DLD1 (cell line): Measurements from ENCODE around the gene BLOC1S3.

Source experiments
- in situ Hi-C: cut with HindIII; loops from 2 replicates; pipeline ENCODE4 v1.10.0; 2017; ENCODE audit warnings: low sequenced_read_pairs

Gene BLOC1S3

DNA sequence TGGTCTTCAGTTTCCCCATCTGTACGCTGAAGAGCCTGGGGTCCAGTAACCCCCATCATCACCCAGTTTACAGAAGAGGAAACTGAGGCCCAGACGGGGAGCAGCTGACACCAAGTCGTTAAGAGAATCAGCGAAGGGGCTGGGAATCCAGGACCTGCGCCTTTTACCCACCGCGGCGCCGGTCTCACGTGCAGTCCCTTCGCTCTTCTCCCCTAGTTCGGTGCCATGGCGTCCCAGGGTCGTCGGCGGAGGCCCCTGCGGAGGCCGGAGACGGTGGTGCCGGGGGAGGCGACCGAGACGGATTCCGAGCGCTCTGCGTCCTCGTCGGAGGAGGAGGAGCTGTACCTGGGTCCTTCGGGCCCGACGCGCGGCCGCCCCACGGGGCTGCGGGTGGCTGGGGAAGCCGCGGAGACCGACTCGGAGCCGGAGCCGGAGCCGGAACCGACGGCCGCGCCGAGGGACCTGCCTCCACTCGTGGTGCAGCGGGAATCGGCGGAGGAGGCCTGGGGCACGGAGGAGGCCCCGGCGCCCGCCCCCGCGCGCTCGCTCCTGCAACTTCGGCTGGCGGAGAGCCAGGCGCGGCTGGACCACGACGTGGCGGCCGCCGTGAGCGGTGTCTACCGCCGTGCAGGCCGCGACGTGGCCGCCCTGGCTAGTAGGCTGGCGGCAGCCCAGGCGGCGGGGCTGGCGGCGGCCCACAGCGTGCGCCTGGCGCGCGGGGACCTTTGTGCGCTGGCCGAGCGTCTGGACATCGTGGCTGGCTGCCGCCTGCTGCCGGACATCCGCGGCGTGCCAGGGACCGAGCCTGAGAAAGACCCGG lies 698 bp downstream of the BLOC1S3 start:
- in situ Hi-C loops: no loop called here

DNA sequence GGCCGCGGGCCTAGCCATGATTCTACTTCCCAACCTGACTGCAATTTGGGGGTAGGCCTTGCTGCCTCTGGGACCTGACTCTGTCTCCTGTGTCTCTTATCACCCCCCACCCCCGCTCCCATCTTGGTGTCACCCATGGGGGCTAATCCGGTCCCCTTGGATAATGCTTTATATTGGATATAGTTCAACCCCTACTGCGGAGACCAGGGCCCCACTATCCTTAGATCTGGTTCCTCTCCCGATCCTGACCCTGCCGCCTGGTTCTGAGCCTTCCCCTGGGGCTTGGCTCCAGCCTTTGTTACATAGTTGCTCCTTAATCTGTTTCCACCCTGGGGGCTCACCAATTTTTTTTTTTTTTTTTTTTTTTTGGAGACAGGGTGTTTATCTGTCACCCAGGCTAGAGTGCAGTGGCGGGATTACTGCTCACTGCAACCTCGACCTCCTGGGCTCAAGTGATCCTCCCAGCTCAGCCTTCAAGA lies 1.3 kb downstream of the BLOC1S3 start:
- in situ Hi-C loops: no loop called here

DNA sequence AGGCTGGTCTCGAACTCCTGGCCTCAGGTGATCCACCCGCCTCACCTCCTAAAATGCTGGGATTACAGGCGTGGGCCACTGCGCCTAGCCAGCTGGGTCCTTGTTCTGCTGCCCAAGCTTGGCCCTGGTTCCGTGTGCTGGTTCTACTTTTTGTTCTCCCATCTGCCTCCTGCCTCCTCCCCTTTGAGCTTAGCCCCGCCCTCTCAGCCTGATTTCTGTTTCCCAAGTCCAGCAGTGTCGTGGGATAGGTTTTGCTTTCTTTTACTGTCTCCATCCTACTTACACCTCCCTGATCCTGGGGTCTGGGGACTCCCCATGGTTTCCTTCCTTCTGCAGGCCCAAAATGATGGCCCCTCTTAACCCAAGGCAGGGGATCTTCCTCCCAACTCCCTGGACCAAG lies 2.4 kb downstream of the BLOC1S3 start:
- in situ Hi-C loops: no loop called here

DNA sequence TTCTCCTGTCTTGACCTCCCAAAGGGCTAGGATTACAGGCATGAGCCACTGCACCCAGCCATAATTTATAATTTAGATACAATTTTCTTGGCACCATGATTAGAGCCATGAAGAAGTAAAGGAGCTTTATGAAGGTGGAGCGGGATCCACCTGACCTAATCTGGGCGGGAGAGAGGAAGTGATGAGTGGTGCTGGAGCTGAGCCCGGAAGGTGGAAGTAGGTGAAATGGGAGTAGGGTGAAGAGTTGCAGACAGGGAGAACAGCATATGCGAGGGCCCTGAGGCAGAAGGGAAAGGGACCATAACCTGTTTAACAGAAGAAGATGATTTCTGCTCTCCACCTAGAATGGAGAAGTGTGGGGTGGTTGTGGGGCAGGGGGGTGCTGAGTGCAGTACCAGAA lies 4.2 kb downstream of the BLOC1S3 start:
- in situ Hi-C loops: no loop called here

DNA sequence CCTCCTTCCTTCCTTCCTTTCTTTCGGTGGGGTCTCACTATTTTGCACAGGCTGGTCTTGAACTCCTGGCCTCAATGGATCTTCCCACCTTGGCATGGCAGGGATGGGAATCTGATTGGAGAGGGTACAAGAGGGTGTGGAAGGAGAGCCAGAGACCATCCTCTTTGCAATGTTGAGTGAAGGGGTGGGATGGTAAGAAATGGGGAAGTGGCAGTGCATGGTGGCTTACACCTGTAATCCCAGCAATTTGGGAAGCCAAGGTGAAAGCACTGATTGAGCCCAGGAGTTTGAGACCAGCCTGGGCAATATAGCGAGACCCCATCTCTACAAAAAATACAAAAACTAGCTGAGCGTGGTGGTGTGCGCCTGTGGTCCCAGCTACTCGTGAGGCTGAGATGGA lies 5.5 kb downstream of the BLOC1S3 start:
- in situ Hi-C loops: no loop called here

DNA sequence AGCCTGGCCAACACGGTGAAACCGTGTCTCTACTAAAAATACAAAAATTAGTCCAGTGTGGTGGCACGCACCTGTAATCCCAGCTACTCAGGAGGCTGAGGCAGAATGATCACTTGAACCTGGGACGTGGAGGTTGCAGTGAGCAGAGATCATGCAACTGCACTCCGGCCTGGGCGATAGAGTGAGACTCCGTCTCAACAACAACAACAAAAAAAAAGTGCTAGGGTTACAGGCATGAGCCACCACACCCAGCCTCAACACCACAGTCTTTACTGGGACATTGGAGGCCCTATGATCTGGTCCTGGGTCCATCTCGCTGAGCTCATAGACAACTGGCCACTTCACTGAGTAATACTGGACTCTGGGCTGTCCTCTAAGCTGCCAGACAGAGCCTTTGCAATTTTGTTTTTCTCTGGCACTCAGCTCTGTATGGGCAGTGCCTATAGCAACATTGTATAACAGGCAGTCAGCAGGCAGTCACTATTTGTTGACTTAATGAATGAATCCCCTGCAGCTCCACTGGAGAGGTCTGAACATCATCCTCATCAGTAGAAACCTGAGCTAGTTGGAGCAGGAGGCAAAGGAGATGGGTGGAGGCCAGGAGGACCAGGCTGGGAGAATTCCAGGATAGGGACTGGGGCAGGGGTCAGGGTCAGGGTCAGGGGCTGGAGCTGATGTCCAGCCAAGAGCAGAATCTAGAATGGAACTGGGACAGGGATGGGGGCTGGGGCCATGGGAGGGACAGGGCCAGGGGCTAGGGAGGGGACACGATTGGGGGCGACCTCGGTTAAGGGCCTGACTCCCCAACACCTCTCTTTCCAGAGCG lies 8.1 kb downstream of the BLOC1S3 start:
- in situ Hi-C loops: no loop called here

DNA sequence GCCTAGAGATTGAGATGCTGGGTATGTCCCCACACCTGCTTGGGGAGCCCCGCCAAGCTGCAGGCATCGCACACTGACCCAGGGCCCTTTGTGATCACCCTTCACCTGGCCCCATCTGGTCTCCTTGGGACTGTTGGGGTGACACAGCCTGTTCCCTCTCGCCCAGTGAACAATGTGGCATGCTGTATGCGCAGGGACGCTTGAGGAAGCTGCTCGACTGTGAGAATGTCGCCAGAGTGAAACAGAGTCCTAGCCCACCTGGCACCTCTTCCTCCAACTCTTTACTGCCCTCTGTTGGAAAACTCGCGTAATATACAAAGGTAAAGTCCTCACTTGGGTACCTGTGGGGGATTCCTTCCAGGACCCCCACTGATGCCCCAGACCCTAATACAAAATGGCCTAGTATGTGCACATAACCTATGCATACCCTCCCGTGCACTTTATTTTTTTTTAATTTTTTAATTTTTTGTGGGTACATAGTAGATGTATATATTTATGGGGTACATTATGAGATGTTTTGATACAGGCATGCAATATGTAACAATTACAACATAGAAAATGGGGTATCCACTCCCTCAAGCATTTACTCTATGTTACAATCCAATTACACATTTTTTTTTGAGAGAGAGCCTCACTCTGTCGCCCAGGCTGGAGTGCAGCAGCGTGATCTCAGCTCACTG lies 9.0 kb downstream of the BLOC1S3 start:
- in situ Hi-C loops: no loop called here

DNA sequence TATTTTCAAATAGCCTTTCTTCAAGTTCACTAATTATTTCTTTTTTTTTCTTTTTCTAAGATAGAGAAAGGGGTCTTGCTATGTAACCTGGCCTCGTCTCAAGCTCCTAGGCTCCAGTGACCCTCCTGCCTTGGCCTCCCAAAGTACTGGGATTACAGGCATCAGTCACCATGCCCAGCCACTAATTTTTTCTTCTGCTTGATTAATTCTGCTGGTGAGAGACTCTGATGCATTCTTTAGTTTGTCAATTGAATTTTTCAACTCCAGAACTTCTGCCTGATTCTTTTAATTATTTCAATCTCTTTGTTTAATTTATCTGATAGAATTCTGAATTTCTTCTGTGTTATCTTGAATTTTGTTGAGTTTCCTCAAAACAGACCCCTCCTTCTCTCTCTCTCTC lies 11.4 kb downstream of the BLOC1S3 start:
- in situ Hi-C loops: no loop called here

DNA sequence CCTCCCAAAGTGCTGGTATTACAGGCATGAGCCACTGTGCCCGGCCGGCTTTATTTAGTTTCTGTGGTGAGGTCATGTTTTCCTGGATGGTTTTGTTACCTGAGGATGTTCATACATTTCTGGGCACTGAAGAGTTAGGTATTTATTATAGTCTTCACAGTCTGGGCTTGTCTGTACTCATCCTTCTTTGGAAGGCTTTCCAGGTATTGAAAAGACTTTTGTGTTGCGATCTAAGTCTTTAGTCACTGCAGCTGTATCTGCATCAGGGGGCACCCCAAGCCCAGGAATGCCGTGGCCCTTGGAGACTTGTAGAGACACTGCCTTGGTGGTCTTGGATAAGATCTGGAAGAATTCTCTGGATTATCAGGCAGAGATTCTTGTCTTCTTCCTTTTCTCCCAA lies 12.8 kb downstream of the BLOC1S3 start:
- in situ Hi-C loops: no loop called here

DNA sequence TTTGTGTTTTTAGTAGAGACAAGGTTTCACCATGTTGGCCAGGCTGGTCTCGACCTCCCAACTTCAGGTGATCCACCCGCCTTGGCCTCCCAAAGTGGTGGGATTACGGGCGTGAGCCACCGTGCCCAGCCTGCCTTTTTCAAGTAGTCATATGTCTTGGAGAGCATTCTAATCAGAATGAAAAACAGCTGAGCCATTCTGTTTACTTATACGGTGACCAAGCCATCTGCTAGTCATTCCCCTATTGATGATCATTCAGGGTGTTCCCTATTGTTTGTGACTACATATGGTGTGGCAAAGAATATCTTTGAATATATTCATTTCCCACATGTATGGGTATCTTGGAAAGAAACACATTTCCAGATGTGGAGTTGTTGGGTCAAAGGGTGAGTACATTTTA lies 17.2 kb downstream of the BLOC1S3 start:
- in situ Hi-C loops: no loop called here

DNA sequence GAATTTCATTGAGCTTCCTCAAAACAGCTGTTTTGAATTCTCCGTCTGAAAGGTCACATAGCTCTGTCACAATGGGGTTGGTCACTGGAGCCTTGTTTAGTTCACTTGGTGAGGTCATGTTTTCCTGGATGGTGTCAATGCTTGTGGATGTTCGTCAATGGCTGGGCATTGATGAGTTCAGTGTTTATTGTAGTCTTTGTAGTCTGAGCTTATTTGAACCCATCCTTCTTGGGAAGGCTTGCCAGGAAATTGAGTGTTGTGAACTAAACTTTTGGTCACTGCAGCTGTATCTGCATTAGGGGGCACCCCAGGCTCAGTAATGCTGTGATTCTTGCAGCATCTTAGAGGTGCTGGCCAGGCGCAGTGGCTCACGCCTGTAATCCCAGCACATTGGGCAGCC lies 22.0 kb downstream of the BLOC1S3 start:
- in situ Hi-C loops: no loop called here

DNA sequence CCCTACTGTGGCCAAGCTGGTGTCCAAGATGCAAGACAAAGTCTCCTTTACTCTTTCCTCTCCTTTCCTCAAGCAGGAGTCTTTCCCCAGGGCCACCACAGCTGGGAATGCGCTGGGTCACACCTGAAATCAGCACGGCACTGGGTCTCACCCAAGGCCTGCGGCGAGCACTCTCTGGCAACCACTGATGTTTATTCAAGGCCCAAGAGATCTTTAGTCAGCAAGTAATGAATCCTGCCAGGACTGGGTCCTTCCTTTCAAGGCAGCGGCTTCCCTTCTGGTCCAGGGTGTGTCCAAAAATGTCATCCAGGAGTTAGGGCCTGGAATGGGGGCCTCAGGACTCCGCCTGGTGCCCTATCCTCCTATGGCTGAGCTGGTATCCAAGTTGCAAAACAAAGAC lies 24.1 kb downstream of the BLOC1S3 start:
- in situ Hi-C loops: no loop called here

DNA sequence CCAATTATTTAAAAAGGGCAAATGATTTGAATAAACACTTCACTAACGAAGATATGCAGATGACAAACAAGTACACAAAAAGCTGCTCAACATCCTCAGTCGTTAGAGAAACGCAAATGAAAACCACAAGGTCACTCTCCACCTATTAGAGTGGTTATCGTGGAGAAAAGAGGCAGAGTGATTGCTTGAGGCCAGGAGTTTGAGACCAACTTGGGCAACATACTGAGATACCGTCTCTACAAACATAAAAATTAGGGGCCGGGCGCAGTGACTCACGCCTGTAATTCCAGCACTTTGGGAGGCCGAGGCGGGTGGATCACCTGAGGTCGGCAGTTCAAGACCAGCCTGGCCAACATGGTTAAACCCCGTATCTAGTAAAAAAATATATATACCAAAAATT lies 27.2 kb downstream of the BLOC1S3 start:
- in situ Hi-C loops: no loop called here

DNA sequence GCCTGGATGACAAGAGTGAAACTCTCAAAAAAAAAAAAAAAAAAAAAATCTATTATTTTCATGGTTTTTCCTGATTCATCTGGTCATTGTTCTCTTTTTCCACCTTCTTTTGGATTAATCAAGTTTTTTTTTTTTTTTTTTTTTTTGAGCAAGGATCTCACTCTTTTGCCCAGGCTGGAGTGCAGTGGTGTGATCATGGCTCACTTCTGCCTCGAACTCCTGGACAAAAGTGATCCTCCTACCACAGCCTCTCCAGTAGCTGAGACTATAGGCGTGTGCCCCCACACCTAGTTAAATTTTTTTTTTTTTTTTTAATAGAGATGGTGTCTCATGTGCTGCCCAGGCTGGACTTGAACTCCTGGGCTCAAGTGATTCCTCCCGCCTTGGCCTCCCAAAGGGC lies 27.7 kb downstream of the BLOC1S3 start:
- in situ Hi-C loops: no loop called here

DNA sequence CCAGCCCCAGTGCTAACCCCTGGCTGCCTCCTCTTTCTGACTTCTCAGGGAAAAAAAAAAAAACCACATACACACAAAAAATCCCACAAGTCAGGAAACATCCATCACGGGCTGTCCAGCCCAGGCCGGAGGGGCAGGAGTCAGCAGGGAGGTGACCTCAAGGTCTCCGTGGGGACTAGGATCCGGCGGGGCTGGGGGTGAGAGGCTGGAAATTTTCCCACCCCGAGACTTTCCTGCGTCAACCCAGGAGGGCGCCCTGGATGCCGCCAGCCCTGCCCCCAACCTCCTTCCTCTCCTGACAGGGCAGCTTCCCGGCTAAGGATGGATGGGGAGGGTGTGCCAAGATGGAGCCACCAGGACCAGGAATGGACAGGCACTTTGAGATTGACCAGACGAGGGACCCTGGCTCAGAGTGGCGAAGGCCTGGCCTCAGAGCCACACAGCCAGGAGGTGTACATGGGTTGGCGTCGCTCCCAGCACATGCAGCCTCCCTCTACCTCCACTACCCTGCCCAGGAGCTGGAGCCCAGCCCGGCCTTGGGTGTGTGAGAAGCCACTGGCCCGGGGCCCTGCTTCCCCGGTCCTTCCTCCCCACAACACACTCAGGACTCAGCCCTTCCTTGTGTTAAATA lies 33.3 kb downstream of the BLOC1S3 start:
- in situ Hi-C loops: no loop called here

DNA sequence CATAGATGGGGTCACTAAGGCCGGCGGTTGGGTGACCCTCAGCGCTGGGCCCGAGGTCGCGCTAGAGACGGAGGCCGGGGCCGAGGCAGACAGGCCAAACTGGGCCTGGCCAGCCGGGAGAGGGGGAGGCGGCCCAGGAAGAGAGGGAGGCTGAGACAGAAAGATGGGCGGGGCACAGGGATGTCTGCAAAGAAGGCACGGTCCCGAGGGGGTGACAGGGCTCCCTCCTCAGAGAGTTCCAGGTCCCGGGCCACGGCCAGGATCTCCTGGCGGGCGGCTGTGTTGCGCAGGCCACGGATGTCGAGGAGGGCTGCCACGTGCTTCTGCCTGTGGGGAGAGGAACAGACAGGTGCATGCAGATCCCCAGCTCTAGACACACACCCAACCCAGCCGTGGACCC lies 34.4 kb downstream of the BLOC1S3 start:
- in situ Hi-C loops: no loop called here

DNA sequence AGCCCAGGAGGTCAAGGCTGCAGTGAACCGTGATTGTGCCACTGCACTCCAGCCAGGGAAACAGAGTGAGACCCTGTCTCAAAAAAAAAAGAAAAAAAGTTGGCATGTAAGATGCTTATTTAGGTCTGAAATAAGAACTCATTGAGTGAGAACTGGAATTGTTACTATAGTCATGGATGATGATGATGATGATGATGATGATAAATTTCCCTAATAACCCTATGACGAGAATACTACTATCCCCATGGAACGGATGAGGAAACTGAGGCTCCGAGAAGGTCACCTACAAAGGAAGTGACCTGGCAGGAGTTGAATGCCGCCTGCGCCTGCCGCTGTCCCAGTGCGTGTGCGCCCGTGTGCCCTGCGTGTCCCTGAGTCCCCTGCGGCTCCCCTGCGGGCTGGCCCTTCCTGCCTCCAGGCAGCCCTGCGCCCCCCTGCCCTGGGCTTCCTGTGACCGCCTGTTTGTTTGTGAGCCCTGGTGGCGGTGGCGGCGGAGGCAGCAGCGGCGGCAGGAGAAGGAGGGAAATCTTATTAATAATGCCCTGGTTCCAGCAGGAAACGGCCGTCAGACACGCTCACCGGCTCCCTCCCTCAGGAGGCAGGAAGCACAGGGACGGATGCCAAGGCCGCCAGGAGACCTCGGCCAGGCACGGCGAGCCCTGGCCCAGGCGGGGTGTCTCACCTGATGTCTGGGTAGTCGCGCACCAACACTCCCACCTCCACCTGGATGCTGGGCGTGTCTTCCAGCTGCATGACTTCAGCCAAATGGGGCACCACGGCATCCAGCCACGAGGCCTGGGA lies 37.0 kb downstream of the BLOC1S3 start:
- in situ Hi-C loops: no loop called here

DNA sequence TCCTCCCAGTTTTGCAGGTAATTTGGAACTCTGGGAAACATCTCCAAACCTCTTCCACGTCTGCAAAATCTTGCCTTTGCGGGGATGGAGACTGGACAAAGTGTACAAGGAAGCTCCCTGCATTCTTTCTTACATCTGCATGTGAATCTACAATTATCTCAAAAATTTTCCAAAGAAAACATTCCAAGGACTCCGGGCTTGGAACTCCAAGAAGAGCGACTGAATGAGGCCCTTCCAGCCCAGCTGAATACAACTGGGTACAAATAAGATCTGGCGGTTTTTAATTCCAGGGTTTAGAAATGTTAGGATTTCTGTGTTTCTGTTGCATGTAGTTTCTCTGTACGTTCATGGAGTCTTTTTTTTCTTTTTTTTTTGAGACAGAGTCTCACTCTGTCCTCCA lies 38.1 kb downstream of the BLOC1S3 start:
- in situ Hi-C loops: no loop called here

DNA sequence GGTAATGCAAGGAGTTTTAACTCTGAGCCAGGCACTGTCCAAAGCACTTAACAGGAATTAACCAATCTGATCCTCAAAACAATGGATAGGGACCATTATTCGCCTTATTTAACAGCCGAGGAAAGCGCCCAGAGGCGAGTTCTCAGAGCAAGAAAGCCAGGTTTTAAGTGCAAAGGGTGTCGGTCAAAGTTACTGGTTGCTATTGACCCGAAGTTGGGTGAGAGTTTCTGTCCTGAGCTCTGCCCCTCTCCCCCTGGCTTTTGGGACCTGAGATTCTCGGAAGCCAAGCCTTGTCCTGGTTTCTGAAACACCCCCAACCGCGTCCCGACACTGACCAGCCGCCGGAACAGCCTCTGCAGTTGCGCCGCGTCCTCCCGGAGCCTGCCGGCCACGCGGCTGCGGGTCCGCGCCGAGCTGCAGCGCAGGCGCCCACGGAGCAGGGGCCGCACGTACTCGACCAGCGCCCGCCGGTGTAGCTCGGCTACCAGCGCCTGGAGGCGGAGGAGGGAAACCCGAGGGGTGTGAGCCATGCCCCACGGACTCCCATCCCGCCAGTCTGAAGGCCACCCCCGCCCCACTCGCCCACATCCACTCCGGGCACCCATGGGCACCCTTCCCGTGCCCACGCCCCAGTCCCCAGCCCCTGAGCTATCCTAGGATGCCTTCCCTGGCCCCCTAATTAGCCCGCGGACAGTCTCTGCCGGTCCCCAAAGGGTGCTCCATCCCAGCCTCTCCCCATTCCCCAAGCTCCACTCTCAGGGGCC lies 38.8 kb downstream of the BLOC1S3 start:
- in situ Hi-C loops: no loop called here

DNA sequence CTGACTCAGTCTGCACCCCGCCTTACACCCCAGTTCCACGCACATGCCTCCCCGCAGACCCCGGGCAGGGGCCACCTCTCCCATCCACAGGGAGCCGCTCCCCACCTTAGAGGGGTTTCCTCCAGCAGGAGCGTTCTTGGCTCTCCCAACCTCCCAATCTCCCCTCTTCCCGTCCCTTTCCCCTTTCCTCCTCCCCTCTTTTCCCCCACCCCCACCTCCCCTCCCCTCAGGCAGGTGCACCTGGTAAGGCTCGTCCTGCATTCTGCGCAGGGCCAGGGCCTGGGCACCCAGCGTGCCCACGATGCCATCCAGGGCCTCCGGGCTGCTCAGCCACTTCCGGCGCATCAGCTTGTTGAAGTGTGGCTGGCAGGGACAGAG lies 39.4 kb downstream of the BLOC1S3 start:
- in situ Hi-C loops: no loop called here
